Neural cell (in vitro differentiated cells): Measurements from ENCODE around the gene TMEM11.

Source experiments
- EP300 ChIP-seq: fragments of 450-650 bp; conservative IDR thresholded peaks from 2 replicates; pipeline ENCODE4 v1.6.1; 2014; ENCODE audit warnings: antibody characterized with exemption, mild to moderate bottlenecking, moderate library complexity; ENCODE audit not compliant: poor library complexity, severe bottlenecking
- EZH2 ChIP-seq: fragments of 200-600, 300-800 bp; shearing (Covaris generic), sonication (generic); IDR thresholded peaks from 2 replicates; pipeline ENCODE4 v1.6.1; 2014; ENCODE audit warnings: antibody characterized with exemption, low read length, borderline replicate concordance, mild to moderate bottlenecking; ENCODE audit not compliant: insufficient read depth, poor library complexity, severe bottlenecking
- POLR2AphosphoS5 ChIP-seq: IDR thresholded peaks from 2 replicates; pipeline ENCODE4 v1.6.1; 2012
- SMC3 ChIP-seq: fragments of 450-650 bp; conservative IDR thresholded peaks from 2 replicates; pipeline ENCODE4 v1.6.1; 2014; ENCODE audit warnings: antibody characterized with exemption, mild to moderate bottlenecking, moderate library complexity; ENCODE audit not compliant: poor library complexity
- TF ChIP-seq, protein P1 (sequence below): fragments of 450-650 bp; IDR thresholded peaks from 2 replicates; pipeline ENCODE4 v1.5.1; 2014; ENCODE audit warnings: antibody characterized with exemption, mild to moderate bottlenecking, moderate library complexity; ENCODE audit not compliant: poor library complexity, severe bottlenecking
- TF ChIP-seq, protein P2 (sequence below): IDR thresholded peaks from 2 replicates; pipeline ENCODE4 v1.6.1; 2012; ENCODE audit warnings: borderline replicate concordance

DNA sequence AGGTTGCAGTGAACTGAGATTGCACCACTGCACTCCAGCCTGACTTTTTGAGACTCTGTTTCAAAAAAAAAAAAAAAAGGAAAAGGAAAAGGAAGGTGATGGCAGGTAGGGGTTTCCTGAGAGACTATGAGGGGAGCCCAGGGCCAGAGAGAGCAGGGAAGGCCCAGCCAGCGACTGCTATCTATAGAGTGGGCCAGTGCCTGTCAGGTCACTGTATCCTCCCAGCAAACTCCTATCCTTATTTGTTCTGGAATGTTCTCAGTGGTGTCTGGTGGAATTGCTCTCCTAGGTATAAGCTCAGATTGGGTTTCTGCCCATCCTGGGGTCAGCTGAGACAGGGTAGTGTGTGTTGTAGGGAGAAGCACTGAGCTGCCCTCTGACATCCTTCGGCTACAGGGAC, 14.9 kb upstream of the TMEM11 start:
- TF ChIP-seq, protein P1, sequence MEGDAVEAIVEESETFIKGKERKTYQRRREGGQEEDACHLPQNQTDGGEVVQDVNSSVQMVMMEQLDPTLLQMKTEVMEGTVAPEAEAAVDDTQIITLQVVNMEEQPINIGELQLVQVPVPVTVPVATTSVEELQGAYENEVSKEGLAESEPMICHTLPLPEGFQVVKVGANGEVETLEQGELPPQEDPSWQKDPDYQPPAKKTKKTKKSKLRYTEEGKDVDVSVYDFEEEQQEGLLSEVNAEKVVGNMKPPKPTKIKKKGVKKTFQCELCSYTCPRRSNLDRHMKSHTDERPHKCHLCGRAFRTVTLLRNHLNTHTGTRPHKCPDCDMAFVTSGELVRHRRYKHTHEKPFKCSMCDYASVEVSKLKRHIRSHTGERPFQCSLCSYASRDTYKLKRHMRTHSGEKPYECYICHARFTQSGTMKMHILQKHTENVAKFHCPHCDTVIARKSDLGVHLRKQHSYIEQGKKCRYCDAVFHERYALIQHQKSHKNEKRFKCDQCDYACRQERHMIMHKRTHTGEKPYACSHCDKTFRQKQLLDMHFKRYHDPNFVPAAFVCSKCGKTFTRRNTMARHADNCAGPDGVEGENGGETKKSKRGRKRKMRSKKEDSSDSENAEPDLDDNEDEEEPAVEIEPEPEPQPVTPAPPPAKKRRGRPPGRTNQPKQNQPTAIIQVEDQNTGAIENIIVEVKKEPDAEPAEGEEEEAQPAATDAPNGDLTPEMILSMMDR = no peak
- TF ChIP-seq EZH2 (no peak), POLR2AphosphoS5 (no peak), EP300 (no peak), SMC3 (no peak)
- TF ChIP-seq, protein P2, sequence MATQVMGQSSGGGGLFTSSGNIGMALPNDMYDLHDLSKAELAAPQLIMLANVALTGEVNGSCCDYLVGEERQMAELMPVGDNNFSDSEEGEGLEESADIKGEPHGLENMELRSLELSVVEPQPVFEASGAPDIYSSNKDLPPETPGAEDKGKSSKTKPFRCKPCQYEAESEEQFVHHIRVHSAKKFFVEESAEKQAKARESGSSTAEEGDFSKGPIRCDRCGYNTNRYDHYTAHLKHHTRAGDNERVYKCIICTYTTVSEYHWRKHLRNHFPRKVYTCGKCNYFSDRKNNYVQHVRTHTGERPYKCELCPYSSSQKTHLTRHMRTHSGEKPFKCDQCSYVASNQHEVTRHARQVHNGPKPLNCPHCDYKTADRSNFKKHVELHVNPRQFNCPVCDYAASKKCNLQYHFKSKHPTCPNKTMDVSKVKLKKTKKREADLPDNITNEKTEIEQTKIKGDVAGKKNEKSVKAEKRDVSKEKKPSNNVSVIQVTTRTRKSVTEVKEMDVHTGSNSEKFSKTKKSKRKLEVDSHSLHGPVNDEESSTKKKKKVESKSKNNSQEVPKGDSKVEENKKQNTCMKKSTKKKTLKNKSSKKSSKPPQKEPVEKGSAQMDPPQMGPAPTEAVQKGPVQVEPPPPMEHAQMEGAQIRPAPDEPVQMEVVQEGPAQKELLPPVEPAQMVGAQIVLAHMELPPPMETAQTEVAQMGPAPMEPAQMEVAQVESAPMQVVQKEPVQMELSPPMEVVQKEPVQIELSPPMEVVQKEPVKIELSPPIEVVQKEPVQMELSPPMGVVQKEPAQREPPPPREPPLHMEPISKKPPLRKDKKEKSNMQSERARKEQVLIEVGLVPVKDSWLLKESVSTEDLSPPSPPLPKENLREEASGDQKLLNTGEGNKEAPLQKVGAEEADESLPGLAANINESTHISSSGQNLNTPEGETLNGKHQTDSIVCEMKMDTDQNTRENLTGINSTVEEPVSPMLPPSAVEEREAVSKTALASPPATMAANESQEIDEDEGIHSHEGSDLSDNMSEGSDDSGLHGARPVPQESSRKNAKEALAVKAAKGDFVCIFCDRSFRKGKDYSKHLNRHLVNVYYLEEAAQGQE = no peak
